DMS114 treated with DMSO at 0.1 percent for 48 hours (cell line): ENCODE measurements around the gene SOCS3.

Experiments
- DNase-seq: peaks from one replicate; lab custom pipeline; 2025; ENCODE audit not compliant: unreplicated experiment; lab: John Stamatoyannopoulos, UW

Gene SOCS3

GRCh38 chr17:78368854-78369495 is 9.1 kb upstream of the SOCS3 start:
- no peak for DNase-seq

- DNase-seq, result no peak
Measured at GRCh38 chr17:78368348-78368747, 8.5 kb upstream of the SOCS3 start.

- DNase-seq, result no peak
Measured at GRCh38 chr17:78367193-78367592, 7.3 kb upstream of the SOCS3 start.

GRCh38 chr17:78366109-78366848 is 6.4 kb upstream of the SOCS3 start:
- no peak for DNase-seq

GRCh38 chr17:78365561-78366108 is 5.8 kb upstream of the SOCS3 start:
- DNase-seq, result no peak

GRCh38 chr17:78364436-78365281 is 4.8 kb upstream of the SOCS3 start:
- no peak for DNase-seq

GRCh38 chr17:78362671-78363070 is 2.8 kb upstream of the SOCS3 start:
- DNase-seq, result no peak

- DNase-seq, result no peak
Measured at GRCh38 chr17:78362232-78362631, 2.4 kb upstream of the SOCS3 start.

- no peak for DNase-seq
Measured at GRCh38 chr17:78361225-78361701, 1.4 kb upstream of the SOCS3 start.

GRCh38 chr17:78360371-78361224 is 721 bp upstream of the SOCS3 start:
- DNase-seq, result peak; percentile 66

- DNase-seq, result no peak
Measured at GRCh38 chr17:78359321-78359996, 418 bp downstream of the SOCS3 start.

GRCh38 chr17:78358538-78359320 is 1.1 kb downstream of the SOCS3 start:
- DNase-seq, result peak; percentile 33

- no peak for DNase-seq
Measured at GRCh38 chr17:78357672-78358537, 2.0 kb downstream of the SOCS3 start.

- DNase-seq, result no peak
Measured at GRCh38 chr17:78357177-78357586, 2.7 kb downstream of the SOCS3 start.

- DNase-seq, result no peak
Measured at GRCh38 chr17:78356101-78356713, 3.7 kb downstream of the SOCS3 start.

GRCh38 chr17:78355701-78356100 is 4.2 kb downstream of the SOCS3 start:
- DNase-seq, result no peak

GRCh38 chr17:78355045-78355641 is 4.7 kb downstream of the SOCS3 start:
- no peak for DNase-seq
